G401.6 (cell line): Measurements from ENCODE around the gene FNIP1.
"Not testable (repeated sequence)": the region's sequence is repeated elsewhere in the genome, so short reads cannot be mapped to it uniquely, and the experiment has no call there.

Source experiments
- FAIRE-seq: peaks from 2 replicates; lab custom pipeline; 2012; peaks lifted over from hg19 to GRCh38; lab: Jason Lieb, UNC

FNIP1 gene

GRCh38 chr5:131796793-131797693 is at the start of gene FNIP1:
FNIP1 (minus strand) TSS chr5:131797017; CDS start chr5:131796921, 96 bp downstream.
- peak; percentile 91 for FAIRE-seq

- no peak for FAIRE-seq
These were observed 49.7 kb upstream of the FNIP1 start for GRCh38 chr5:131846536-131846935.

- no peak for FAIRE-seq
These were observed 49.0 kb upstream of the FNIP1 start for GRCh38 chr5:131845828-131846227.

- not testable (repeated sequence) for FAIRE-seq
These were observed 46.2 kb upstream of the FNIP1 start for GRCh38 chr5:131842971-131843370.

GRCh38 chr5:131832702-131833101 is 35.9 kb upstream of the FNIP1 start:
- not testable (repeated sequence) for FAIRE-seq

- FAIRE-seq = no peak
These were observed 28.7 kb upstream of the FNIP1 start for GRCh38 chr5:131825404-131826013.

GRCh38 chr5:131824631-131825030 is 27.8 kb upstream of the FNIP1 start:
- no peak for FAIRE-seq

- FAIRE-seq = no peak
These were observed 24.4 kb upstream of the FNIP1 start for GRCh38 chr5:131821221-131821620.

- no peak for FAIRE-seq
These were observed 21.3 kb upstream of the FNIP1 start for GRCh38 chr5:131818001-131818724.

GRCh38 chr5:131814990-131815389 is 18.2 kb upstream of the FNIP1 start:
- no peak for FAIRE-seq

GRCh38 chr5:131812371-131813160 is 15.7 kb upstream of the FNIP1 start:
- FAIRE-seq = no peak

GRCh38 chr5:131810510-131811249 is 13.9 kb upstream of the FNIP1 start:
- no peak for FAIRE-seq

GRCh38 chr5:131795879-131796792 is 681 bp downstream of the FNIP1 start:
- no peak for FAIRE-seq

GRCh38 chr5:131795228-131795627 is 1.6 kb downstream of the FNIP1 start:
- FAIRE-seq = no peak

- FAIRE-seq = no peak
These were observed 2.2 kb downstream of the FNIP1 start for GRCh38 chr5:131794586-131794985.

GRCh38 chr5:131792896-131793295 is 3.9 kb downstream of the FNIP1 start:
- no peak for FAIRE-seq

- FAIRE-seq = no peak
These were observed 5.0 kb downstream of the FNIP1 start for GRCh38 chr5:131791866-131792265.

- FAIRE-seq = no peak
These were observed 6.3 kb downstream of the FNIP1 start for GRCh38 chr5:131790550-131790949.

GRCh38 chr5:131789765-131790164 is 7.1 kb downstream of the FNIP1 start:
- no peak for FAIRE-seq

- no peak for FAIRE-seq
These were observed 9.1 kb downstream of the FNIP1 start for GRCh38 chr5:131787736-131788135.
